ENCODE measurements around the gene FAU.

- TF ChIP-seq CTCF (IDR thresholded peaks at IDR 0.05 in 2 of 3, conservative IDR thresholded peaks at IDR 0.05 in 1 of 3; ENCODE audit: borderline replicate concordance in 1 of 3, insufficient read depth in 1 of 3, low read depth in 2 of 3, low read length in 2 of 3) (no peak), CEBPB (IDR thresholded peaks at IDR 0.05; ENCODE audit: low read depth) (no peak), ZFX (IDR thresholded peaks at IDR 0.05) (no peak), POLR2A (IDR thresholded peaks at IDR 0.05; ENCODE audit: borderline replicate concordance, extremely low read depth, insufficient read depth, insufficient read length) (no peak), ZNF274 (IDR thresholded peaks at IDR 0.05; ENCODE audit: low read depth, low read length) (no peak), REST (IDR thresholded peaks at IDR 0.05; ENCODE audit: low read depth) (no peak), SRF (IDR thresholded peaks at IDR 0.05; ENCODE audit: low read depth) (no peak), MAX (IDR thresholded peaks at IDR 0.05) (no peak), YY1 (IDR thresholded peaks at IDR 0.05; ENCODE audit: extremely low read depth, insufficient replicate concordance, low read depth, low read length) (no peak), POLR2AphosphoS5 (IDR thresholded peaks at IDR 0.05; ENCODE audit: low read depth, low read length) (no peak), ELF1 (IDR thresholded peaks at IDR 0.05; ENCODE audit: borderline replicate concordance, low read depth) (no peak), ATF3 (IDR thresholded peaks at IDR 0.05) (no peak), JUND (IDR thresholded peaks at IDR 0.05) (no peak), EZH2 (IDR thresholded peaks at IDR 0.05) (no peak)
Measured at GRCh38 chr11:65113839-65114238, 8.1 kb downstream of the FAU start.

Measured in HCT116 (cell line).